Measurements from ENCODE around the gene CHRNA4.

CHRNA4 gene

DNA sequence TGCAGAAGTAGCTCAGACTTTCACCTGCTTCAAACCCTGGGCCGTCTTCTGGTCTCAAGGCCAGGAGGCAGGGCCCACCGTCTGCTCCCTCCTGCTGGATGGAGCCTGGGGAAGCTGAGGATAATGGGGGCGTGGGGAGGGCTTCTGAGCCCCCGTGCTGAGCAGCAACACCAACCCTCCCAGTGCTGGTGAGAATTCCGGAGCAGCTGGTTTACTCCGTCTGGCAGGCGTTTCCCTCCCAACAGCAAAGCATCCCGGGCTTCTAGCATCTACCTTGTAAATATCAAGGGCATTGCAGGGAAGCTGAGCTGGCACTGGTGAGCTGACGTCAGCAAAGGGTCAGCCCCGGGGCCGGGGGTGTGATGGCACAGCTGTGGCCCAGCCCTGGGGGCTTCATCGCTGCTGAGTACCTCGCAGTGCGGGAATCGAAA lies 16.8 kb upstream of the CHRNA4 start:
- no peak for DNase-seq (ENCODE audit: low read depth in 2 of 2)

DNA sequence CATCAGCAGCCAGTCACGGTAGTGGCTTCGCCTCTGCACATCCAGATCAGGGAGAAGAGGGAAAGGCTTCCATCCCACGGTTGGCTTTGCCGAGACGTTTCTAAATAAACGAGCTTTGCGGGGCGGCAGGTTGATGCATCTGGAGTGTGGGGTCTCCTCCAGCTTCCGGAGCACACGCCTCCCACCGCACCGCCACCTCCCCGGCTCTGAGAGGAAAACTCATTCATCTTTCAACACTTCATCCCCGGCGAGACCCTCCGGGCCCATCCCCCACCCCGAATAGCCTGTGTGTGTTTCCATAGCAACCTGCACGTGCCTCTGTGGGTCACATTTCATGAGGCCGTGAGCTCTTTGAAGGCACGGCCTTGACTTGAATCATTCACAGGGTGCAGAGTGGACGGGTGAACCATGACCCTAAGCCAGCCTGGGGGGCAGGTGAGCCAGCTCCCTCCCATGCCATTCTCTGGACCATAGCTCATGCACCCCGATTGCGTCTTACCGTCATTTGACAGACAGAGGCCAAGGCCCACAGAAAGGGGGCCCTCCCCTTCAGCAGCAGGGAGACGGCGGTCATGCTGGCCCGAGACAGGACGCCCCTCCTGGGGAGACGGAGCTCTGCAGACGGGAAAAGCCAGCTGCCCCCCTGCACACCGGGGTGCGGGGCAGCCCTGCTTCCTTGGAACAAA lies 16.2 kb upstream of the CHRNA4 start:
- DNase-seq (ENCODE audit: low read depth in 2 of 2) = no peak

DNA sequence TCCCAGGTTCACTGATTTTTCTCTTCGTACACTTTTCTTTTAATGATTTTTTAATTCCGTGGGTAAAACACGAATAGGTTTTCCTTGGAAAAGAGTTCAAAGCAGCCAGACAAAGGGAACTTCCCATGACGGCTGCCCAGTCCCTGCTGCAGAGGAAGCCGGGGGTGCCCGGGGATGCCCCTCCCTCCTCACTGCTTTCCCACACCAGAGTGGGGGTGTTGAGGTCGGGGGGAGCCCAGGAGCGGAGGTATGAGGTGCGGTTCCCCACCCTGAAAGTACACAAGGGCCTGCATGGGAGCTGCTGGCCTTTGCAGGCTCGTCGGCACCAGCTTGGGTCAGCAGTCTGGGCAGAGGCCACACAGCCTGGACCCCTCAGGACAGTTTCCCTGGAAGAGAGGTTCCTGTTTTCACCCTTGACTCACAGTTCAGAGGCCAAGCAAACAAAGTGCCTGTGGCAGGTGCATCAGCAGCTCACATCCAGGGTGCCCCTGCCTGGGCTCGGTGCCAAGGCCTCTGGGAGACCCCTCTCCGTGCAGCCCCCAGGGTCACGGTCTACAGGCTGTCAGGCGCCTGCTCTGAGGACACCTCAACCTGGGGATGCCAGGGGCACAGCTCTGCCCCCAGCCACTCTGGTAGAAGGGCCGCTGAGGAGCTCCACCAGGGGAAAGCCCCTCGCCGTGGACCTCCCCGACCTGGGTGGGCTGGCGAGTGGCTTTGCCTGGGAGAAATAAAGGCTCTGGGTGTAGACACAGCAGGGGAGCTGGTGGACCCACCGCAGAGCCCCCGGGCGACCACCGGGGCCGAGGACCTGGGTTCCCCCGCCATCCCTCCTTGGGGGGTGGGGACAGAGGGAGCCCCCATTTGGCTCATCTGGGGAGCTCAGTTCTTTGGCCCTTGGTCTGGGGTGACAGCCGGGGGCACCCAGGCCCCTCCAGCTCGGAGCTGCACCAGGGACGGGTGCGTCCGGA lies 15.4 kb upstream of the CHRNA4 start:
- no peak for DNase-seq (ENCODE audit: low read depth in 2 of 2)

DNA sequence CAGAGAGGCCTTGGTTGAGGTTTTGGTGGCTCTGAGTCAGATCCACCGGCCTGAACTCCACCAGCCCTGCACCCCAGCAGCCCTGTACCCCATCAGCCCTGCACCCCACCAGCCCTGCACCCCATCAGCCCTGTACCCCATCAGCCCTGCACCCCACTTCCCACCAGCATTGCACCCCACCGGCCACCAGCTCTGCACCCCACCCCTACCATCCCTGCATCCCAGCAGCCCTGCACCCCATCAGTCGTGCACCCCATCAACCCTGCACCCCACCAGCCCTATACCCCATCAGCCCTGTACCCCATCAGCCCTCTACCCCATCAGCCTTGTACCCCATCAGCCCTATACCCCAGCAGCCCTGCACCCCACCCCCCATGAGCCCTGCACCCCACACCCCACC lies 14.3 kb upstream of the CHRNA4 start:
- no peak for DNase-seq (ENCODE audit: low read depth in 2 of 2)

DNA sequence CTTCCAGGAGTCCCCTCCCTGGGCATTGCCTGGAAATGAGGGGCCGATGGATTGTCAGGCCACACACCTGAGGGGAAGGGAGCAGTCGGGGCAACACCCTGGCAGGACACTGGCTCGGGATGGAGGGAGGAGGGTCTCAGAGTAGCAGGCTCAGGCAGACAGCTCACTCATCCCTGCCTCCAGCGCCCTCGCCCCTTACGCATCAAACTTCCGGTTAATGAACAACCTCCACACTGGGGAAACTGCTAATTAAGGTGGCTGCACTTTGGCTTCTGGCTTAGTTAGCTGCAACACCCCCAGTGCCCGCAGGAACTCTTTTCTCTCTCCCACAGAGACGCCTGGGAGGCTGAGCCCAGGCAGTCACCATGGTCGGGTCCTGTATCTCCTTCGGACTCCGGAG lies 13.4 kb upstream of the CHRNA4 start:
- DNase-seq (ENCODE audit: low read depth in 2 of 2) = no peak

DNA sequence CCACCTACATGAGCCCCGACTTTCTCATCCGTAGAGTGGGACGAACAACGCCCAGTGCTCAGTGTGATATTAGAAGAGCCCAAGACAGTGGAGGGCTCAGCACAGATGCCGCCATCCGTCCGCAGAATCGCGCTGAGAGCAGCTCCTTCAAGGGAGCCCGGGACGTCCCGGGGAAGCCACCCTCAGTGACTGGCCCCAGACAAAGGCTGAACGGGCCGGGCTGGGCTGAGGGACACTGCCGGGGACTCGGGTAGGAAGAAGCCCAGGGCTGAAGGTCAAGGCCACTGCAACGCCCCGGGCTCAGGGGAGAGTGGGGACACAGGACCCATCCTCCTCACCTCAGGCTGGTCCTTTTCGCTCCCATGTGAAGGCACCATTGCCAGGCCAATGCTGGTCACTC lies 12.8 kb upstream of the CHRNA4 start:
- no peak for DNase-seq (ENCODE audit: low read depth in 2 of 2)

DNA sequence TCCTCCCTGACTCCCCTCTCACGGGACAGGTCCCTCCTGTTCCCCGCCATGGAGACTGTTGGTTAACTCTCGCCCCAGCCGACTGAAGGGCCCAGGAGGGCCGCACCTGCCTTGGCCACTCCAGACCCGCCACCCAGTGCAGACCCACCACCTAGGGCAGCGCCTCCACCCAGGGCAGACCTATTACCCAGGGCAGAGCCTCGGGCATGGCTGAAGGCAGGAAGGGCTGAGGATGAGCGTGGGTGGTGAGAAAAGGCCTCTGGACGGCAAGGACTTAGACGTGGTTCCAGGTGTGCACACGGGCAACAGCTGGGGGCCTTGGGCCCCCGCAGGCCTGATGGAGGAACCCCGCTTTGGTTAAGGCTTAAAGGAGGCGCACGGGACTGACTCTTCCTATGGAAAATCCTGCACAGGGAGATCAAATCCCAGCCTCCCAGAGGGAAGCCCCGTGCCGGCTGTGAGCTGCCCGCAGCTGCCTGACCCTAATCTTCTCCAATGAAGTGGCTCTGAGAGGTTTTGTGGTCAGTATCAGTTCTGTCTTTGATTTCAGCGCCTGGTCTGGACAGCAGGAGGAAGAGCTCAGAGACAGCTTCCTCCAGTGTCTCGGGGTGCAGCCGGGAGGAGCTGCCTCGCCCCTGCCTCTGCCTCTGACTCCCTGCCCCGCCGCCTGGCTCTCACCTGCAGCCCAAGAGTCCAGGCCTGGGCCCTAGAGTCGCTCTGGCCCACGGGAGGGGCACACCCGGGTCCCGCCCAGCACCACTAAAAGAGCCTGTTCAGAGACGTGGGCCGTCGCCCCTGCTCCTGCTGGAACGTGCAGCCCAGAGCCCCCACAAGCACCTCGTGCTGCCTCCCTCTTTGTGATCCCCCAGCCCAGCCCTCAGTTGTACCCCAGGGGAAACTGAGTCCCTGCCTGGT lies 12.1 kb upstream of the CHRNA4 start:
- no peak for DNase-seq (ENCODE audit: low read depth in 2 of 2)

DNA sequence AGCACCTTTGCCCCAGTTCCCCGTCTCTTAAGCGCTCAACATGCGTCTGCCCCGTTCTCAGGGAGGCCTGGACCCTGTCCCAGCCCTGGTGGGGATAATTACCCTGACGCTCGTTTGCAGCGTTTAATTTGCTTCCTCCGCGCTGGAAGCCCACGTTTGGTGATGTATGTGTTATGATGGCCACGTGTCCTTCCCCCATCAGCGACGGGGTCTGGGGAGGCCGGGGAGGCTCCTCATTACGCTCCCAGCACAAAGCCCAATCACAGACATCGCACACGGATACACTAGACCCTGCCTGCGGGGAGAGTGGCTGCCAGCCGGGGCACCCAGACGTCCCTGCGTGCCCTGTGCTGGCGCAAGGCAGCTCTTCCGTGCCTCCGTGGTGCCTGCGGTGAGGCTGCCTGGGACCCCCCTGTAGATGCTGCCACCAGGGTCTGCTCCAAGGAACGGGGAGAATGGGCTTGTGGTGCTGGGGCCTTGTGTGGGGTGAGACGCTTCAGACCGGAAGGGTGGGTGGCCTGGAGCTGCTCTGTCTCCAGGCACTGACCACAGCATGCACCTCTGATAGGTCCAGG lies 10.2 kb upstream of the CHRNA4 start:
- DNase-seq (ENCODE audit: low read depth in 2 of 2) = no peak

DNA sequence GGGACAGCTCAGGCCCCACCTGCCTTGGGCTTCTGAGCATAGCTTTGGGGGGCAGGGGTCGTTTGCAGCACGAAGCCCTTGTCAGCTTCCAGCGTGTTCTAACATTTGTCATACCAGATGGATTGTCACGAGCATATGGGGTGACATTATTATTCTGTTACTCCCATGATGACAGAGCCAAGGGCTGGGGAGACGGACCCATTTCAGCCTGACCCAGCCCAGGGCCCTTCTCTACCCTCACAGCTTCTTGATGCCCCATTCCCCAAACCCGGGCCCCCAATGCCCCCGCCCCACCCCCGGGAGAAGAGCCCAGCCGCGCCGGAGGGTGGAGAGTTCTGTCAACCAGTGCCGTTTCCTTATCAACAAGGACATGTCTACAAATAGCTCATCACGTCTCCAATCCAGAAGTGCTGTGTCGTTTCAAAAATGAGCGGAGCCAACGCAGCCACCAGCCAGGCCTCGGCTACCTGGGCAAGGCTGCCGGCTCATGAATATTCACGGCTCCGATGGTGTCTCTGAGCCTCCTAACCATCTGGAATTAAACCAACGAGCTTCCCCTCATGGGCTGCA lies 9.6 kb upstream of the CHRNA4 start:
- no peak for DNase-seq (ENCODE audit: low read depth in 2 of 2)

DNA sequence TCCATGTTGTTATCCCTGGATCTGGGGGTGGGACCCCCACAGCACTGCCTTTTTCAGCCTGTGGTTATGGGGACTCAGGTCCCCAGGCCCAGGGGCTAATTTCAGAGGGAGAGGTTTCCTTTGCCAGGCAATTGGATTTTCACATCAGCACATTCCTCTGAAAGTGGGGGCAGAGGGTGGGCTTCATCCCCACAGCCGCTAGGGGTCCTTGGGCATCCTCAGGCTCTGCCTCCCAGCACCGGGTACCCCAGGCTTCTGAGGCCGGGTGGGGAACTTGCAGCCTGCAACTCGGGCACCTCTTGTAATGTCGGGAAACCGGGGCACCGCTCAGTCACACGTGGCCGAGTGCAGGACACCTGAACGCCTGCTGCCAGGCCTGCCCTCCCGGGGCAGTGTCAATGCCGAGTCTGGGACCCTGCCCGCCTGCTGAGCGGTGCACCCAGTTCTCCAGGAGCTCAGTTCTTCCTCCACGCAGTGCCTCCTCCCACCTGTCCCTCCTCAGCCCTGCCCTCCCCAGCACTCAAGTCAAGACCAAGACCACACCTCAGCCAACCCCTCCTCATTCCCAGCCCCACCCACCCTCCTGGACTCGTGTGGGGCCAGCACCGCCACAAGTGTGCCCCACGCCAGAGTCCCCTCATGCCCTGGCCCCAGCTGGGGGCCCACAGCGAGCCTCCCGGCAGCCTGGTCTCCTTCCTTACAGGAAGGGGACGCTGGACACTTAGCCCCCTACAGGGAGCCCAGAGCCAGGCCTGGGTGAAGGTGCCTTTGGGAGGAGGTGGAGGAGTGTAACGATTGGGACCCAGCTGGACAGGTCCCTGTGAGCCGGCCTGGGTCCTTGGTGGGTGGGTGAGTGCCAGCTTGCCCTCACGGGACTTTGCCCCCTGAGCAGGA lies 8.8 kb upstream of the CHRNA4 start:
- DNase-seq (ENCODE audit: low read depth in 2 of 2) = no peak

DNA sequence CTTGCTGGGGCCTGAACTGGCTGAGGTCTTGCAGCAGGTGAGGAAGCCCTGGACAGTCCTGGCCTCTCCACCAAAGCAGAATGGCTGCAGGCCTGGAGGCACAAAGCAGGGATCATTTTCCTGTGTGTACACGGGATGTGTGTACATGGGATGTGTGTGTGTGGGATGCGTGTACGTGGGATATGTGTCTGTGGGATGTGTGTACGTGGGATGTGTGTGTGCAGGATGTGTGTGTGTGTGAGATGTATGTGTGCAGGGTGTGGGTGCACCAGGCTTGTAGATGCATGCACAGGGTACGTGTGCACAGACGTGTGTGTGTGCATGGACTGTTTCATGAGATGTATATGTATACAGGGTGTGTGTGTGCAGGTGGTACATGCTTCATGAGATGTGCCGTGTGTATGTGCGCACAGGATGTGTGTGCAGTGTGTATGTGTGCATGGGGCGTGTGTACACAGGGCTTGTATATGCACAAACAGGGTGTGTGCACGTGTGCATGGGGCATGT lies 7.9 kb upstream of the CHRNA4 start:
- no peak for DNase-seq (ENCODE audit: low read depth in 2 of 2)

DNA sequence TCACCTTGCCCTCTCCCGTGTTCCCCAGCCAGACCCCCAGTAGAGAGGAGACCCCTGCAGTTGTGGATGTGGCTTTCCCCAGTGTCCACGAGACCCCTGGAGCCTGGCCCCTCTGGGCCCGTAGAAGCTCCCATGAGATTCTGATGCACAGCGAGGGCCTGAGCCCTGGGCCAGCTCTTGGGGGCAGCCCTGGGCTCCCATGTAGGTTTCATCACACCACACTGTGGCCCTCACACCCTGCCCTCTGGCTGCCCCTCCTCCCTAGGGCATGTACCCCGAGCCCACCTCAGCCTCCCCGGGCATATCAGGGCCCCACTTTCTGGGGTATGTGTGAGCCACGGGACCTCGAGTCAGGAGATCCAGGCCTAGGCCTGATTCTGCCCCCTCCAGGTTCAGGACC lies 7.0 kb upstream of the CHRNA4 start:
- DNase-seq (ENCODE audit: low read depth in 2 of 2) = no peak

DNA sequence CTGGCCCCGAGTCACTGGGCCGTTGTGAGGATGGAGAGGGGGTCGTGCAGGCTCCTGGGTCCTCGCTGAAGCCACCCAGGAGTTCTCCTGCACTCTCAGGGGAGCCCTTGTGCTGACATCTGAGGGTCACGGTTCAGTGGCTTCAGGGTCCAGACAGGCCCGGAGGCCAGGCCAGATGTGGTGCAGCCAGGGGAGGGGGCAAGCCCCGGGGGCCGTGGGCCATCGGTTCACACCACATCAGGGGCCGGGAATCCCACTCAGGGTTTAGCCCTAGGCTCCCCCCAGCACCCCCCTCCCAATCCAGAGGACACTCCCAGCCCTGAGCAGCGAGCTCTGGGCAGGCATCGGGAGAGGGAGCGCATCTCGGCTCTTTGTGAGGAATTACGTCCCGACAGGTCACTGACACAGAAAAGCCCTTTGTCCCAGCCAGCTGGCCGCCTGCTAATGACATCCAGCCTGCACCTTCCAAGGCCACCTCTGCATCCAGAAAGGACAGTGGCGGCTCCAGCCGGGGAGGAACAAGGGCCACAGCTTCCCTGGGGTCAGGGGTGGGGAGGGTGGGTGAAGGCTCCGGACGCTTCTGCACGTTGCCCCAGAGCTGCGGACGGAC lies 6.4 kb upstream of the CHRNA4 start:
- DNase-seq (ENCODE audit: low read depth in 2 of 2) = no peak

DNA sequence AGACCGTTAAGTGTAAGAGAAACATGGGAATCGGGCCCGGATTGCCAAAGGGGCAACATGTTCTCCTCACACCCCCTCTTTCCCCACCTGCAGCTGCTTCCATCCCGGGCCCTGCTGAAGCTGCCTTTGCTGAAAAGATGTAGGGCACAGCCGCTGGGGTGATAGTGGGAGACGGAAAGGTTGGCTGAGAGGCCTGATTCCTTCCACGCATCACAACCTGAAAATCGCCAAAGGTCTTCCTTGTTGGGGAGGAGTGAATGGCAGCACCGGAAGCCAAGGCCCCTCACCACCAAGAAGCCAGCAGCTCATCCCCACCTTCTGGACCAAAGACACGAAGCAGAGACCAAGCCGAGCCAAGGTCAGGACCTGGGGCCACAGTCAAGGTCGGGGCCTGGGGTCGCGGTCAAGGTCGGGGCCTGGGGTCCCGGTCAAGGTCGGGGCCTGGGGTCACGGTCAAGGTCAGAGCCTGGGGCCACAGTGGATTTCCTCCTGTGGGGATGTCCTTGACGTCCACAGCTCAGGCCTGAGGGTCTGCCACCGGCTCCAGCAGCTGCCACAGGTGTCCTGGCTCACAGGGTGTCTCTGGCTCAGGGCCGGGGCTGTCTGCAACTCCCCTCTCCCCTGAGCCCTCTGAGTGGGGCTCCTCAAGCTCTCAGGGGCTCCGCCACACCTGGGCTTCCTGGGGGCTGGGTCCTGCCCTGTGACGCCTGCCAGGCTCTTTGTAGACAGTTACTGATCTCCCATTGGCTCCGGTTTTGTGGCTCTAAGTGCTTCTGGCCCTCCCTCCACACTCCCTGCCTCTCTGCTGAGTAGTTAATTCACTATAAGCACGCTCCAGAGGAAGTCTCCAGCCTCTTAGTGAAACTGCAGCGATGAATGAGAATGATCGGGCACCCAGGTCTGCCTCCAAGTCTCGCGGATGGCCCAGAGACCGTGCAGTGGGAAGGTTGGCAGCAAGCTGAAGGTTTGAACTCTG lies 5.5 kb upstream of the CHRNA4 start:
- DNase-seq (ENCODE audit: low read depth in 2 of 2) = no peak

DNA sequence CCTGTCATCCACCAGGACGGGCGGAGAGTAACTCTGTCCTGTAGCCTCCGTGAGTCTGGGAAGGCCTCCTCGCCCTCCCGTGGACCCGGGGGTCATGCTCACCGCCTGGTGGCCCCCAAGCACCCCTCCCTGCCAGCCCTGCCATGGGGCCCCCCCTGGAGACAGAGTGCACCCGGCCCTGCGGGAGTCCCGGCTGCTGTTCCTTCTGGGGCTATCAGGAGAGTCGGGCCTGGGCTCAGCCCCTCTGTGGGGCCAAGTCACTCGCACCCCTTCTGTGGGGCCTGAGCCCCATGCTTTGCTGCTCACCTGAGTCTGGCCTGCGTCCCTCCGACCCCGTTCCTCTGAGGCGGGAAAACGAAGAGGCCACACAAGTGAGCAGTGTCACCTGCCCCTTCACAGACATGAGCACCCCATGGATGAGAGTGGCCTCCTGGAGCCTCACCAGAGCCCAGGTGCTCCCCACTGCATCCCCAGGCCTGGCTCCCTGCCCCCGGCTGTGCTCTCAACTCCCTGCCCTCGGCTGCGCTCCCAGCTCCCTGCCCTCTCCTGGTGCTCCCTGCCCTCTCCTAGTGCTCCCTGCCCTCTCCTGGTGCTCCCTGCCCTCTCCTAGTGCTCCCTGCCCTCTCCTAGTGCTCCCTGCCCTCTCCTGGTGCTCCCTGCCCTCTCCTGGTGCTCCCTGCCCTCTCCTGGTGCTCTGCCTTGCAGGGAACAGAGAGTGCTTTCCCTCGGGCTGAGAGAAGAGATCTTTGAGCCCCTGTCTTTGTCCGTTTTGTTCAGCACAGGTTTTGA lies 4.6 kb upstream of the CHRNA4 start:
- DNase-seq (ENCODE audit: low read depth in 2 of 2) = no peak

DNA sequence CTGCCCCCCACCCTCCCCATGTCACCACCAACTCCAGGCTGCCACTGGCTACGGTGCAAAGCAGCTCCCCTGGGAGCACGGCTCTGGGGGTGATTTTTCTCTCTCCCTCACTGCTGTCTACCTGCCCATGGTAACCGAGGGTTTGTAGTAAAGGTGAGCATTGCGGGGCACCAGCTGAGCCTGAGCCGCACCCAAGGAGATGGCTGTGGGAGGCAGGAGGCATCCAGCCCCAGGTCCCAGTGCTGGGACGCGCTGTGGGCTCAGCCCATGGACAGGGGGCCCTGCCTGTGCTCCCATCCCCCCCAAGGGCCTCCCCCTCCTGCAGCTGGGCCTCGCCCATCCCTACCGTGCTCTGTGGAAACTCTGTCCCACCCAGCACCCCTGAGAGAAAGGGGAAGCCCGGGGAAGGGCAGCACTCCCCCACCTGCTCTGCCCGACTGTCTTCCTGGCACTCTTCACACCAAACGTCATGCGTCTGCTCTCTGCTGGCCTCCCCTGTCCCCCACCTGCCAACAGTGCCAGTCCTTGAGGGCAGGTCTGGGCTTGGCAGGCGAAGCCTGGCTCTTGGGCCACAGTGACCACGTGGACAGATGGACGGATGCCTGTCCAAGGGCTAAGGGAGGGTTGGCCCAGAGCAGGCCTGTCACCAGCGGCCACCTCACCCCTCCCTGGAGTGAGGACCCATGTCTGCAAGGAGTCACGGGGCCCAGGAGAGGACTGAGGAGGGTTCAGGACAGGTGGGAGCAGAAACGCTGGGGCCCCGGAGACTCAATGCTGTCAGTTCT lies 3.8 kb upstream of the CHRNA4 start:
- DNase-seq (ENCODE audit: low read depth in 2 of 2) = no peak
